GM19328 (cell line): ENCODE data around the gene MTMR3.
"Not testable (repeated sequence)": the region's sequence is repeated elsewhere in the genome, so short reads cannot be mapped to it uniquely, and the experiment has no call there.

Source experiments
- ATAC-seq: cut with Tn5 transposase; IDR thresholded peaks from one replicate; pipeline ENCODE4 v1.9.1; 2021; ENCODE audit warnings: mild to moderate bottlenecking, moderate library complexity; ENCODE audit not compliant: unreplicated experiment

The MTMR3 gene

GRCh38 chr22:30045901-30046715 is 163.1 kb downstream of the MTMR3 start:
- no peak for ATAC-seq

- no peak for ATAC-seq
Observed at GRCh38 chr22:30046716-30047363, 163.9 kb downstream of the MTMR3 start.

DNA sequence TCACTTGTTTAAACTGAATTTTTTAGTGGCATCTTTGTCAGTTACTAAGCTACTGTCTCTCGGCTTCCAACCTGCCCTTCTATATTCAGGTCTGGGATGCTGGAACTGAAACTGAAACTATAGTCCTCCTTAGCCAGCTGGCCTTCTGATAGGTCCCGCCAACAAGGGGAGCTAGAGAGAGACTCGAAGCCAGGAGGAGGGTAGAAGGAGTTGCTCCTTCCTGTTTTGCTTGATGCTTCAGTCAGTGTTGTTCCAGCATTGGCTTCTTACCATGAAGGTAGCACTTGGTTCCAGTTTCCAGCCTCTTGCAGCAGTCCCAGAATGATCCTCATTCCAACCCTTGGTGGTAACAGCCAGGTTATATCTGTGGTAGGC is 164.4 kb downstream of the MTMR3 start:
- no peak for ATAC-seq

- no peak for ATAC-seq
Observed at GRCh38 chr22:30048681-30049080, 165.7 kb downstream of the MTMR3 start.

DNA sequence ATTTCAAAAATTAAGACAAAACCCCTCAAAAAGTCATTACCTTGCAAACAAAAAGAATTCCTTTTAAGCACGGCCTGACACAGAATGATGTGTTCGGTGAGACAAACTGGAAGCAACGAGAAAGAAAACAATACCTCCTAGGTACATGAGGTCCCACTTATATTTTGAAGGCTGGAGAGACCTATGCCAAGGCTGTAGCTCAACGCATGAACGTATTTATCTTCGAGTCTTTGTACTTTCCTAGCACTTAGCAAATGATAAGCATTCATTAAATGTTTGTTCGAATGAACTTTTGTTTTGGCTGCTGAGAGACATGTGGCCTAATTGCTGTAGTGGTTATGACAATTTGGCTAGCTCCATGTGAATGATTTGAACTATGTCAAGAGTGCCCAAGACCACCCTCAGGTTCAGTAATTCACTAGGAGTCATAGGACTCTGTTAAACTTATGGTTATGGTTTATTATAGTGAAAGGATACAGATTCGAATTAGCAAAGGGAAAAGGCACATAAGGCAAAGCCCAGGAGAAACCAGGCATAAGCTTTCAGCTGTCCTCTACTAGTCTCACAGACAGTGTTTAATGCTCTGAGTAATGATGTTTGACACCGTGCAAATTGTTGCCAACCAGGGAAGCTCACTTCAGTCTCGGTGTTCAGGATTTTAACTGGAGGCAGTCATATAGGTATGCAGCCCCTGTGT is 171.2 kb downstream of the MTMR3 start:
- no peak for ATAC-seq

DNA sequence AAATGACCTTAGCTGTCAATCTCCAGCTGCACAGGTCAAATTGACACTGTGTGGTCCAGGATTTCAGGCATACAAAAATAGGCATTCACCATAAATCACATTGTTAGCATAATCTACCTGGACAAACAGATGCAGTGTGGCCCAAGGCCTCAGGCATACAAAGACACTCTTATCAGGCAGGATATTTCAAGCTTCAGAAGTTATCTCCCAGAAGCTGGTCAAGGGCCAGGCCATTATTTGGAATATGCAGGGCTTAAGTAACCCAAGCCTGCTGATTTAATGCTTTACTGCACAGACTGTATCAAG is 171.7 kb downstream of the MTMR3 start:
- no peak for ATAC-seq

- ATAC-seq, result no peak
Observed at GRCh38 chr22:30056015-30056414, 173.0 kb downstream of the MTMR3 start.

- ATAC-seq, result no peak
Observed at GRCh38 chr22:30057375-30057774, 174.4 kb downstream of the MTMR3 start.

GRCh38 chr22:30059346-30060020 is 176.5 kb downstream of the MTMR3 start:
- ATAC-seq, result not testable (repeated sequence)

- not testable (repeated sequence) for ATAC-seq
Observed at GRCh38 chr22:30061094-30061493, 178.1 kb downstream of the MTMR3 start.

DNA sequence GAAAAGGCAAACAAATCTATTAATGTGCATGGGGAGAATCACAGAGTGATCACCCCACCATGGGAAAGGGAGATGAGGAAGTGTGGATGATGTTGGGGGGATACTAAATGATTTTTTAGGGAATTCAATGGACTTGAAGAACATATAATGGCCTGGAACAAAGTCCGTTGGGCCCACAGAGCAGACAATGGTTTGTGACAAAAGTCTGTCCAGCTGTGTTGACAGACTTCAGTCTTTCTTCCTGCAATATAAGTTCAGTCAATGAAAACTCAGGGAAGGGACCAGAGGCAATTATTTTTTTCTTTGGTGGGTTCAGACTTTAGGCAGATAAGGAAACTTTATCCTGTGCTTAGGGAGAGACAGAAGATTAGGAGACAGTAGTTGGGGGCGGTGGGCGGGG is 179.3 kb downstream of the MTMR3 start:
- ATAC-seq, result no peak

- ATAC-seq, result no peak
Observed at GRCh38 chr22:30062950-30063349, 180.0 kb downstream of the MTMR3 start.

DNA sequence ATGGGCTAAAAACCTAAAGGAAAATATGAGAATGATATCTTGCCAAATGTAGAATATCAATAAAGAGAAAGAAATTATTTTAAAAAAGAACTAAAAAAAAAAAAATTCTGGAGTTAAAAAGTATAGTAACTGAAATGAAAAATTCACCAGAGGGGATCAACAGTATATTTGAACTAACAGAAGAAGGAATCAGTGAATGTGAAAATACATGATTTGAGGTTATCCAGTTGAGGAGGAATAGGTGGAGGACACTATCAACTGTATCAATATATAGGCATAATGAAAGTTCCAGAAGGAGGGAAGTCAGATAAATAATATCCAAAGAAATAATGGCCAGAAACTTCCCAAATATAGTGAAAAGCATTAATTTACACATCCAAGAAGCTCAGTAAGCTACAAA is 181.2 kb downstream of the MTMR3 start:
- no peak for ATAC-seq

GRCh38 chr22:30073743-30074142 is 190.8 kb downstream of the MTMR3 start:
- ATAC-seq, result no peak

- ATAC-seq, result no peak
Observed at GRCh38 chr22:30074147-30074546, 191.2 kb downstream of the MTMR3 start.

GRCh38 chr22:30074994-30075393 is 192.0 kb downstream of the MTMR3 start:
- no peak for ATAC-seq

DNA sequence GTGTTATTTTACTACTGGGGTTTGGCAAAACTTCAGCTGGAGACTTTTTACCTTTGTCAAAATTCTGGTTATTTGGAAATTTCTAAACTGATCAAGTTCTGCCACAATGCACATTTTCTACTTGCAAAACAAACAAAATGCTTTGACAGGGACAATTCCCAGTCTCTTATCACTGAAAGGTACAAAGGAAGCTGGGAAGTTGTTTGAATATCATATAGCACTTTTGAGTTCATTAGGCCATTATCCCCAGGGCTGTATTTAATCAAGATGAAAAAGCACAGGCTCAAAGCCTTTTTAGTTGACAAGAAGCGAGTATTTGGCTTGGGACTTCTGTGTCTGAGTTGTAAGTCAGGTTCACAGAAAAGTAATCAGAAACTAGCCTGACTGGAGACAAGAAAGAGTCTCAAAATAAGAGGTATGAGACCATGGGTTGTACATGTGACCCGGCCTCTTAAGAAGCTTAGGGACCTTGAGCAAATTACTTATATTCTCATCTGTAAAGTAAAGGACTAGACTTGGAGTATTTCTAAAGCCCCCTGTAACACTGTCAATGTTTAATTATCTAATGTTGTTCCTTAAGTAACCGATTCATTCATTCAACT is 194.4 kb downstream of the MTMR3 start:
- no peak for ATAC-seq

GRCh38 chr22:30078320-30079311 is 195.6 kb downstream of the MTMR3 start:
- no peak for ATAC-seq

DNA sequence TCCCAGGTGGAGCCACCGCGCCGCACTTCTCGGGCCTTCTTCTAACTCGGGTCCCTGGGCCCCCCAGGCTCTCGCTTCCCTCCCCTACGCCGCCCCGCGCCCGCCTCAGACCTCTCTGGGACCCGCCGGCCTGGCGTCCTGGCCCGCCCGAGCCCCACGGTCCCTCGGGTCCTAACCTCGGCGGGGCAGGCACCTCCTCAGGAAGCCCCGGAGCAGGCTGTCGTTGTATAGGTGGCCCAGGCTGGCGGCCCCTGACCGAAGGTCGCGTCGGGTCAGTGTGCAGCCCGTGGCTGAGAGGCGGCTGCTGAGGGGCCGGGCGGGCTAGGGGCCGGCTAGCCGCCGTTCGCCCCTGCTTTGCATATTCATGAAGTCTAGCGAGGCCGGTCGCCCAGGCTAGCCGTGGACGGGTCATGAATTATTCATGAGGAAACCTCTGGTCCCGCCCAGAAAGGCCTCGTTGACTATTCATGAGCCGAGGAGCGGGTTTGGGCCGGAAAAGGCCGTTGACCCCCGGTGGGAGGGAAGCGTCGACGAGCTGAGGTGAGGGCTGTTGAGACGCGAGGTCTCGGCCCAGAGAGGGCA is 197.1 kb downstream of the MTMR3 start, which contains the start of gene HORMAD2:
Gene HORMAD2, plus strand, starts transcription at position 513 of the 582 bp plus-strand sequence. CDS start 13,489 bp downstream, outside the sequence.
- no peak for ATAC-seq
